HG02852 (cell line): ENCODE measurements around the gene CIZ1.
A peak's percentile ranks its signal among the peaks of the same experiment; 100 is the strongest.

ENCODE experiments used
- ATAC-seq: cut with Tn5 transposase; IDR thresholded peaks from one replicate; pipeline ENCODE4 v1.9.1; 2021; ENCODE audit warnings: mild to moderate bottlenecking, moderate library complexity; ENCODE audit not compliant: unreplicated experiment

Gene CIZ1

GRCh38 chr9:128214571-128215490 lies 23.5 kb upstream of the CIZ1 start:
- no peak for ATAC-seq

GRCh38 chr9:128213746-128214497 lies 22.6 kb upstream of the CIZ1 start:
- ATAC-seq, result no peak

- no peak for ATAC-seq
Measured at GRCh38 chr9:128211981-128212281, 20.6 kb upstream of the CIZ1 start.

- ATAC-seq, result no peak
Measured at GRCh38 chr9:128211186-128211980, 20.0 kb upstream of the CIZ1 start.

GRCh38 chr9:128208946-128209669 lies 17.7 kb upstream of the CIZ1 start:
- ATAC-seq, result no peak

GRCh38 chr9:128208386-128208785 lies 17.0 kb upstream of the CIZ1 start:
- no peak for ATAC-seq

GRCh38 chr9:128206916-128207910 lies 15.8 kb upstream of the CIZ1 start:
- no peak for ATAC-seq

- ATAC-seq, result no peak
Measured at GRCh38 chr9:128206484-128206883, 15.1 kb upstream of the CIZ1 start.

GRCh38 chr9:128205296-128205944 lies 14.0 kb upstream of the CIZ1 start:
- ATAC-seq, result no peak

- no peak for ATAC-seq
Measured at GRCh38 chr9:128204858-128205257, 13.5 kb upstream of the CIZ1 start.

- no peak for ATAC-seq
Measured at GRCh38 chr9:128203707-128204551, 12.6 kb upstream of the CIZ1 start.

- ATAC-seq, result peak; percentile 62
Measured at GRCh38 chr9:128203024-128203706, 11.8 kb upstream of the CIZ1 start, which contains the start of gene DNM1. TSS of gene DNM1 (plus strand) at chr9:128203379. CDS start at chr9:128203471, 92 bp downstream.

- ATAC-seq, result no peak
Measured at GRCh38 chr9:128202648-128203023, 11.3 kb upstream of the CIZ1 start.

- ATAC-seq, result no peak
Measured at GRCh38 chr9:128201441-128202369, 10.3 kb upstream of the CIZ1 start.

GRCh38 chr9:128193469-128194096 lies 2.2 kb upstream of the CIZ1 start:
- ATAC-seq, result no peak
